ENCODE results near the gene FNDC3B. TPM values are rescaled to one million over a fixed set of nuclear protein-coding genes. Genes with fewer than 3 reads are reported as not detected.
"Not testable (repeated sequence)": the region's sequence is repeated elsewhere in the genome, so short reads cannot be mapped to it uniquely, and the experiment has no call there.

FNDC3B gene
- total RNA-seq, 2 donors from 2014 or later = 12.0 to 17.7 TPM

GRCh38 chr3:172365028-172365567, 325.7 kb downstream of the FNDC3B start:
- Mint-ChIP-seq H3K36me3 (ENCODE audit: insufficient read depth in 2 of 2) (peaks cover 0 to 5% of the 10 kb centered on the region in 2 donors), H3K27ac (no peak overlapping the region), H3K4me3 (no peak overlapping the region), H3K9me3 (no peaks in the 10 kb centered on the region), H3K4me1 (ENCODE audit: low read depth) (no peaks in the 10 kb centered on the region), H3K27me3 (ENCODE audit: low read depth) (no peaks in the 10 kb centered on the region)
- DNase-seq (no peak), ATAC-seq (replicated peaks in 1 of 2) (no peak)

- Mint-ChIP-seq H3K36me3 (ENCODE audit: insufficient read depth in 2 of 2) (peaks cover 0 to 3% of the 10 kb centered on the region in 2 donors), H3K4me3 (no peak overlapping the region), H3K4me1 (ENCODE audit: low read depth) (no peaks in the 10 kb centered on the region), H3K27me3 (ENCODE audit: low read depth) (no peaks in the 10 kb centered on the region), H3K9me3 (no peaks in the 10 kb centered on the region), H3K27ac (no peak overlapping the region)
- DNase-seq (no peak), ATAC-seq (replicated peaks in 1 of 2) (no peak)
Measured at GRCh38 chr3:172367205-172368105, 328.1 kb downstream of the FNDC3B start.

DNA sequence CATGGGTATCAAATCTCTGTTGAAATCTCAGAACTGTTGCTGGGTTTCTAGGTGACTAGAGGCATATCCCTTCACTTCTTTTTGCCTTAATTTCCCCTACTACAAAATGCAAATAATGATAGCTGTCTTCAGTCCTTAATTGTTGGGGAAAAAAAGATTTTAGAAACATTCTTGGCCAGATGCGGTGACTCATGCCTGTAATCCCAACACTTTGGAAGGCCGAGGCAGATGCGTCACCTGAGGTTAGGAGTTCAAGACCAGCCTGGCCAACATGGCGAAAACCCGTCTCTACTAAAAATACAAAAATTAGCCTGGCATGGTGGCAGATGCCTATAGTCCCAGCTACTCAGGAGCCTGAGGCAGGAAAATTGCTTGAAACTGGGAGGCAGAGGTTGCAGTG, 329.2 kb downstream of the FNDC3B start:
- not testable (repeated sequence) for H3K4me3 Mint-ChIP-seq; H3K9me3 Mint-ChIP-seq; H3K36me3 Mint-ChIP-seq (ENCODE audit: insufficient read depth in 2 of 2); H3K4me1 Mint-ChIP-seq (ENCODE audit: low read depth); DNase-seq; H3K27me3 Mint-ChIP-seq (ENCODE audit: low read depth); H3K27ac Mint-ChIP-seq; ATAC-seq (replicated peaks in 1 of 2)

GRCh38 chr3:172369590-172370259, 330.3 kb downstream of the FNDC3B start:
- H3K27me3 Mint-ChIP-seq (ENCODE audit: low read depth) = no peaks in the 10 kb centered on the region
- no peaks in the 10 kb centered on the region for H3K36me3 Mint-ChIP-seq (ENCODE audit: insufficient read depth in 2 of 2)
- no peak for ATAC-seq (replicated peaks in 1 of 2)
- no peaks in the 10 kb centered on the region for H3K4me1 Mint-ChIP-seq (ENCODE audit: low read depth)
- no peak for DNase-seq
- no peaks in the 10 kb centered on the region for H3K9me3 Mint-ChIP-seq
- no peak overlapping the region for H3K4me3 Mint-ChIP-seq
- H3K27ac Mint-ChIP-seq = no peak overlapping the region

DNA sequence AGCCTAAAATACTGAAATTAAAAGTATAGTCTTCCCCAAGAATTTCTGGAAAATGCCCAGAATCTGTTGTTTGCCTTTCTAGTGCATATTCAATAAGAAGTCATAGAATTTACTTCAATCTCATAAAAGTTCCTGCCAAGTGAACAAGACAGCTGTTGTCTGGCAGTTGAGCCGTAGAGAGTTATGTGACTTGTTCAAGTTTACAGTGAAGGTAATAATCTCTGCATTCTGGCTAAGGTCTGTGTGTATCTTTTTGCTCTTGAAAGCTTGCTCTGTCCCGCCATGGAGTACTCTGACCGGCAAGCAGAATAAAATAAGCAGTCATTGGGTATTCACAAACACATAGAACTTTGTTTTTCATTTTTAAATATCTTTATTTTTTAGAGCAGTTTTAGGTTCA, 331.0 kb downstream of the FNDC3B start:
- Mint-ChIP-seq H3K9me3 (no peaks in the 10 kb centered on the region), H3K27me3 (ENCODE audit: low read depth) (no peaks in the 10 kb centered on the region), H3K36me3 (ENCODE audit: insufficient read depth in 2 of 2) (no peaks in the 10 kb centered on the region), H3K4me1 (ENCODE audit: low read depth) (no peaks in the 10 kb centered on the region), H3K27ac (no peak overlapping the region), H3K4me3 (no peak overlapping the region)
- DNase-seq = no peak
- ATAC-seq (replicated peaks in 1 of 2) = no peak

GRCh38 chr3:172371544-172371943, 332.2 kb downstream of the FNDC3B start:
- Mint-ChIP-seq H3K4me3 (no peak overlapping the region), H3K36me3 (ENCODE audit: insufficient read depth in 2 of 2) (peaks cover 0 to 1% of the 10 kb centered on the region in 2 donors)

DNA sequence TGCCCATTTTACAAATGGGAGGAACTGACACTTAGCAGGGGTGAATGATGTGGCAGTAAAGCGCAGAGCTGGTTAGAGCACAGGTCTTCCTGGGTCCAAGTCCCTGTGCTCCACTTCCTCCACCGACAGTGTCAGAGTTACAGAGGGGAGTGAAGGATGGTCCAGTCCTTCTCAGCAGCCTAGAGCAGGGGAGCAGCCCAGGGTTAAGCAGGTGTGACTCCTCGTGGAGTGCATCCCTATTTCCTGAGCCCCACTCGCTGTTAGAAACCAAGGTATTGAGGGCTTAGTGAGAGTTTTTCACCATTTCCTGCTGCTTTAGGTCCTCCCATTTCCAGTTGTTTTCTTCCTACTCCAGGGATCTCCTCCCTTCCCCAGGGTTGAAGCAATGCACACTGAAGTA, 333.5 kb downstream of the FNDC3B start:
- no peak for DNase-seq
- ATAC-seq (replicated peaks in 1 of 2) = no peak
- H3K36me3 Mint-ChIP-seq (ENCODE audit: insufficient read depth in 2 of 2) = peaks cover under 1 to 4% of the 10 kb centered on the region in 2 donors
- H3K27ac Mint-ChIP-seq = no peak overlapping the region
- no peaks in the 10 kb centered on the region for H3K9me3 Mint-ChIP-seq
- no peaks in the 10 kb centered on the region for H3K27me3 Mint-ChIP-seq (ENCODE audit: low read depth)
- no peak overlapping the region for H3K4me3 Mint-ChIP-seq
- H3K4me1 Mint-ChIP-seq (ENCODE audit: low read depth) = no peaks in the 10 kb centered on the region

More at GRCh38 chr3:172371544-172371943, 332.2 kb downstream of the FNDC3B start:
- H3K27ac Mint-ChIP-seq = no peak overlapping the region
- no peak for DNase-seq
- no peaks in the 10 kb centered on the region for H3K9me3 Mint-ChIP-seq
- no peaks in the 10 kb centered on the region for H3K27me3 Mint-ChIP-seq (ENCODE audit: low read depth)
- no peak for ATAC-seq (replicated peaks in 1 of 2)
- H3K4me1 Mint-ChIP-seq (ENCODE audit: low read depth) = no peaks in the 10 kb centered on the region

DNA sequence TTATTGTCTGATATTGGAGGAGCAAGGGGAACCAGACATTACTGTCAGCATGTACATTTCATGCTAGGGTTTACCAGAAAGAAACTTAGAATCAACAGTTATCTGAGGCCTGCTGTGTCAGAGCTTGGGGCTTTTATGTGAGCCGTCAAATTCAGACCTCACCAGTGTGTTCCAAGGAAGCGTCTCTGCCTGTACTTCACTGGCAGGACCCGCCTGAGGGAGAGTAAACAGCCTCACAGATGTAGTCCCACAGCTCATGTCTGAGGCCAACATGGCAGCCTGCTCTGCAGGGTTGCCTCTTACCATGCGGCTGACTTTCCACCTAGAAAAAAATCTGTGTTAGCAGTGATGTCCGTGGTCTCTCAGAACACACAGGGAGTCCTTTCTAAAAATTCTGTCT, 334.5 kb downstream of the FNDC3B start:
- no peak for DNase-seq
- Mint-ChIP-seq H3K27me3 (ENCODE audit: low read depth) (no peaks in the 10 kb centered on the region), H3K27ac (no peak overlapping the region), H3K36me3 (ENCODE audit: insufficient read depth in 2 of 2) (peaks cover 4 to 7% of the 10 kb centered on the region in 2 donors), H3K9me3 (no peaks in the 10 kb centered on the region), H3K4me3 (no peak overlapping the region), H3K4me1 (ENCODE audit: low read depth) (no peaks in the 10 kb centered on the region)
- no peak for ATAC-seq (replicated peaks in 1 of 2)

- Mint-ChIP-seq H3K4me3 (no peak overlapping the region), H3K27me3 (ENCODE audit: low read depth) (no peaks in the 10 kb centered on the region), H3K36me3 (ENCODE audit: insufficient read depth in 2 of 2) (peaks cover 9 to 15% of the 10 kb centered on the region in 2 donors), H3K4me1 (ENCODE audit: low read depth) (no peaks in the 10 kb centered on the region), H3K27ac (no peak overlapping the region), H3K9me3 (peaks cover 0 to 1% of the 10 kb centered on the region in 2 donors)
- ATAC-seq (replicated peaks in 1 of 2) (no peak), DNase-seq (no peak)
Measured at GRCh38 chr3:172375206-172375850, 335.9 kb downstream of the FNDC3B start.

- H3K4me1 Mint-ChIP-seq (ENCODE audit: low read depth) = no peaks in the 10 kb centered on the region
- H3K9me3 Mint-ChIP-seq = peaks cover 0 to 1% of the 10 kb centered on the region in 2 donors
- no peak overlapping the region for H3K4me3 Mint-ChIP-seq
- peaks cover 12 to 24% of the 10 kb centered on the region in 2 donors for H3K36me3 Mint-ChIP-seq (ENCODE audit: insufficient read depth in 2 of 2)
- ATAC-seq (replicated peaks in 1 of 2) (no peak), DNase-seq (no peak)
- H3K27ac Mint-ChIP-seq = no peak overlapping the region
- H3K27me3 Mint-ChIP-seq (ENCODE audit: low read depth) = no peaks in the 10 kb centered on the region
Measured at GRCh38 chr3:172376402-172376801, 337.0 kb downstream of the FNDC3B start.

- Mint-ChIP-seq H3K9me3 (peaks cover 0 to 1% of the 10 kb centered on the region in 2 donors), H3K27ac (no peak overlapping the region), H3K4me1 (ENCODE audit: low read depth) (no peaks in the 10 kb centered on the region), H3K36me3 (ENCODE audit: insufficient read depth in 2 of 2) (peaks cover 12 to 24% of the 10 kb centered on the region in 2 donors), H3K27me3 (ENCODE audit: low read depth) (no peaks in the 10 kb centered on the region), H3K4me3 (no peak overlapping the region)
- DNase-seq = no peak
- no peak for ATAC-seq (replicated peaks in 1 of 2)
Measured at GRCh38 chr3:172376881-172377280, 337.5 kb downstream of the FNDC3B start.

DNA sequence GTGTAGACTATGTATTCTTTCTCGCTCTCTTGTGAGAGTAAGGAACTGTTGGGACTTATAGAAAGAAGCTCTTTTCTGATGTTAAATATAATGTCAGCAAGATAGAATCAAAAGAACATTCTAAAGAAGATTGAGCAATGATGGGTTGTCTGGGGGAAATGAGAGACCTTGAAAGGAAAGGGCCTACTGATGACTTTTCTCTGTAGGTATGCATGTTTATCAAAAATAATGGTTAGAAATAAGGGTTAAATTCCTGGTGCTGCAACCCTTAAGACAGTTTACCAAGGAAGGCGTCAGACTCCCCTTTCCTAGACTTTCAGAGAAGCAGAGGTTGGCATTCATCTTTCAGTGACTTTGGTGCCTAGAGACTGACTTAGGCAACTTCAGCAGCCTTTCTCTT, 339.1 kb downstream of the FNDC3B start:
- no peak for ATAC-seq (replicated peaks in 1 of 2)
- H3K27ac Mint-ChIP-seq = no peak overlapping the region
- H3K9me3 Mint-ChIP-seq = peaks cover 0 to 1% of the 10 kb centered on the region in 2 donors
- H3K27me3 Mint-ChIP-seq (ENCODE audit: low read depth) = no peaks in the 10 kb centered on the region
- no peak overlapping the region for H3K4me3 Mint-ChIP-seq
- H3K36me3 Mint-ChIP-seq (ENCODE audit: insufficient read depth in 2 of 2) = peaks cover 15 to 25% of the 10 kb centered on the region in 2 donors
- no peaks in the 10 kb centered on the region for H3K4me1 Mint-ChIP-seq (ENCODE audit: low read depth)
- DNase-seq = no peak

GRCh38 chr3:172379372-172379771, 340.0 kb downstream of the FNDC3B start:
- H3K4me1 Mint-ChIP-seq (ENCODE audit: low read depth) = no peaks in the 10 kb centered on the region
- H3K36me3 Mint-ChIP-seq (ENCODE audit: insufficient read depth in 2 of 2) = peaks cover 15 to 25% of the 10 kb centered on the region in 2 donors
- DNase-seq (no peak), ATAC-seq (replicated peaks in 1 of 2) (no peak)
- H3K4me3 Mint-ChIP-seq = no peak overlapping the region
- H3K9me3 Mint-ChIP-seq = peaks cover 0 to 1% of the 10 kb centered on the region in 2 donors
- no peak overlapping the region for H3K27ac Mint-ChIP-seq
- no peaks in the 10 kb centered on the region for H3K27me3 Mint-ChIP-seq (ENCODE audit: low read depth)
